Esophagus muscularis mucosa (tissue), 4 donors: ENCODE data around the gene TRAPPC4.
"Not testable (repeated sequence)": the region's sequence is repeated elsewhere in the genome, so short reads cannot be mapped to it uniquely, and the experiment has no call there.

ENCODE experiments used
- EP300 ChIP-seq: sonication (generic); formaldehyde crosslinking; IDR thresholded peaks from one replicate; pipeline ENCODE4 v1.6.1; 2017; ENCODE audit warnings: antibody characterized with exemption
- POLR2A ChIP-seq: fragments of 450-650 bp; IDR thresholded peaks from one replicate; pipeline ENCODE4 v1.6.1; 2017; ENCODE audit warnings: antibody characterized with exemption, moderate library complexity, mild to moderate bottlenecking, low read depth
- POLR2AphosphoS5 ChIP-seq, 2 donors: sonication (generic); formaldehyde crosslinking; IDR thresholded peaks; one replicate each; pipeline ENCODE4 v1.6.1; 2017; ENCODE audit warnings: antibody characterized with exemption in 2 of 2
- TF ChIP-seq, protein P1 (sequence below), 3 experiments: fragments of 200-600 bp in 2 of 3; fragments of 450-650 bp in 1 of 3; sonication (generic) in 2 of 3; IDR thresholded peaks; one replicate each; pipeline ENCODE4 v1.5.1; 2017 to 2019; ENCODE audit warnings: antibody characterized with exemption in 3 of 3, mild to moderate bottlenecking in 2 of 3, moderate library complexity in 1 of 3

GRCh38 chr11:119017377-119017776, 1.2 kb upstream of the TRAPPC4 start:
- not testable (repeated sequence) for TF ChIP-seq POLR2AphosphoS5 (IDR thresholded peaks at IDR 0.05); POLR2A; EP300
- TF ChIP-seq, protein P1, sequence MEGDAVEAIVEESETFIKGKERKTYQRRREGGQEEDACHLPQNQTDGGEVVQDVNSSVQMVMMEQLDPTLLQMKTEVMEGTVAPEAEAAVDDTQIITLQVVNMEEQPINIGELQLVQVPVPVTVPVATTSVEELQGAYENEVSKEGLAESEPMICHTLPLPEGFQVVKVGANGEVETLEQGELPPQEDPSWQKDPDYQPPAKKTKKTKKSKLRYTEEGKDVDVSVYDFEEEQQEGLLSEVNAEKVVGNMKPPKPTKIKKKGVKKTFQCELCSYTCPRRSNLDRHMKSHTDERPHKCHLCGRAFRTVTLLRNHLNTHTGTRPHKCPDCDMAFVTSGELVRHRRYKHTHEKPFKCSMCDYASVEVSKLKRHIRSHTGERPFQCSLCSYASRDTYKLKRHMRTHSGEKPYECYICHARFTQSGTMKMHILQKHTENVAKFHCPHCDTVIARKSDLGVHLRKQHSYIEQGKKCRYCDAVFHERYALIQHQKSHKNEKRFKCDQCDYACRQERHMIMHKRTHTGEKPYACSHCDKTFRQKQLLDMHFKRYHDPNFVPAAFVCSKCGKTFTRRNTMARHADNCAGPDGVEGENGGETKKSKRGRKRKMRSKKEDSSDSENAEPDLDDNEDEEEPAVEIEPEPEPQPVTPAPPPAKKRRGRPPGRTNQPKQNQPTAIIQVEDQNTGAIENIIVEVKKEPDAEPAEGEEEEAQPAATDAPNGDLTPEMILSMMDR (IDR thresholded peaks at IDR 0.05), result not testable (repeated sequence)
